ENCODE data around the gene RCVRN. TPM values are rescaled to one million over a fixed set of nuclear protein-coding genes. Genes with fewer than 3 reads are reported as not detected.

RCVRN gene
- total and polyA plus RNA-seq, 2 of the 4 experiments (the other 2 are of a cell fraction) = not detected

DNA sequence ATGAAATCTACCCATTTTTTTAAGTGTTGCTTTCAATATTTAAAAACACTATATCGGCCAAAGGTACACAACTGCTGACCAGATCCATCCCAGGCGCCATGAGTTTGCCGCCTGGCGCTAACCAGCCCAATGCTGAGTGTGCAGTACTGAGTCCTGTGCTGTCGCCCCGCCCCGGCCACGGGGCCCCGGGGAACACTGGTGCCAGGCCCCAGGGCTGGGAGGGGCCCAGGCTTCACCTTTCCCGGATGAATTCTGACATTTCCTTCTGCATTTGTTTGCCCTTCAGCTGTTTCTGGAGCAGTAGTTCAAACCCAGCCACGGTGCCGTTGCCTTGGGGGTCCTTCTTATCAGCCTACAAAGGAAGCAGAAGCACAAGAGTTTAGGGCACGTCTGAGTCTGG is 37.8 kb upstream of the RCVRN start:
- Histone ChIP-seq H2BK120ac (ENCODE audit: low read depth, low read length) (no peak overlapping the region), H3K9me3 (ENCODE audit: control insufficient read depth, insufficient read depth, low read length) (peaks cover 6% of the 10 kb centered on the region), H3K4ac (ENCODE audit: low read depth, low read length) (no peak overlapping the region), H3K14ac (replicated peaks; ENCODE audit: low read depth, low read length) (no peak overlapping the region), H3K4me1 (ENCODE audit: control insufficient read depth, insufficient read depth, low read length) (no peaks in the 10 kb centered on the region), H2AFZ (replicated peaks; ENCODE audit: low read length, poor library complexity) (no peak overlapping the region), H3K36me3 (ENCODE audit: control insufficient read depth, insufficient read depth, low read length) (peaks cover 13% of the 10 kb centered on the region; the same call in 1 of the 2 replicates), H2AK5ac (ENCODE audit: low read depth, low read length) (no peak overlapping the region), H2BK20ac (ENCODE audit: low read depth, low read length) (no peak overlapping the region), H2BK15ac (ENCODE audit: low read depth, low read length) (no peak overlapping the region), H3K4me2 (ENCODE audit: low read depth, low read length) (no peak overlapping the region), H2AK9ac (replicated peaks; ENCODE audit: low read depth, low read length, poor library complexity) (no peak overlapping the region), H4K5ac (ENCODE audit: low read depth, low read length) (no peak overlapping the region), H4K8ac (ENCODE audit: low read depth in 2 of 2, low read length in 2 of 2) (no peak overlapping the region), H3K9me1 (ENCODE audit: insufficient read depth, low read length) (no peaks in the 10 kb centered on the region), H3K9ac (ENCODE audit: low read depth, low read length) (no peak overlapping the region), H3K79me1 (ENCODE audit: low read depth in 1 of 2, low read length in 2 of 2) (no peaks in the 10 kb centered on the region), H3K27ac (ENCODE audit: insufficient read depth, low read length) (no peak overlapping the region), H4K20me1 (ENCODE audit: insufficient read depth, low read length) (no peaks in the 10 kb centered on the region), H2BK5ac (ENCODE audit: low read depth, low read length, poor library complexity, severe bottlenecking) (no peak overlapping the region), H3K27me3 (ENCODE audit: control insufficient read depth, insufficient read depth, low read length) (no peaks in the 10 kb centered on the region), H3K4me3 (ENCODE audit: insufficient read depth, low read depth, low read length) (no peak overlapping the region), H3K18ac (ENCODE audit: low read depth, low read length) (no peak overlapping the region), H3K56ac (ENCODE audit: extremely low read depth, insufficient read depth, low read length) (no peak overlapping the region), H4K91ac (ENCODE audit: insufficient read depth, low read depth, low read length) (no peak overlapping the region), H3K23ac (ENCODE audit: low read depth, low read length) (no peak overlapping the region)
- in situ Hi-C loops (cut with MboI; ENCODE audit: low sequenced_read_pairs) (no loop called here), dilution Hi-C loops (cut with HindIII; ENCODE audit: low sequenced_read_pairs, unreplicated experiment) (no loop called here), intact Hi-C loops (cut with micrococcal nuclease) (no loop called here)
- TF ChIP-seq, protein P1, sequence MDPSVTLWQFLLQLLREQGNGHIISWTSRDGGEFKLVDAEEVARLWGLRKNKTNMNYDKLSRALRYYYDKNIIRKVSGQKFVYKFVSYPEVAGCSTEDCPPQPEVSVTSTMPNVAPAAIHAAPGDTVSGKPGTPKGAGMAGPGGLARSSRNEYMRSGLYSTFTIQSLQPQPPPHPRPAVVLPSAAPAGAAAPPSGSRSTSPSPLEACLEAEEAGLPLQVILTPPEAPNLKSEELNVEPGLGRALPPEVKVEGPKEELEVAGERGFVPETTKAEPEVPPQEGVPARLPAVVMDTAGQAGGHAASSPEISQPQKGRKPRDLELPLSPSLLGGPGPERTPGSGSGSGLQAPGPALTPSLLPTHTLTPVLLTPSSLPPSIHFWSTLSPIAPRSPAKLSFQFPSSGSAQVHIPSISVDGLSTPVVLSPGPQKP (IDR thresholded peaks at IDR 0.05; ENCODE audit: borderline replicate concordance, low read depth, low read length) = no peak
- 75% methylated on average over 11 of the region's 13 CpGs; no CpG with 5 or more reads in 1 of the 2 experiments for WGBS, 2 experiments (ENCODE audit: extremely low coverage in 2 of 2, insufficient read length in 1 of 2)
- ATAC-seq (ENCODE audit: low read depth) = no peak
- ChIA-PET CTCF (no interaction called here), POLR2A (ENCODE audit: unreplicated experiment) (no interaction called here)
- BruUV-seq (replicated peaks) = no TSS peak
- no peak for DNase-seq

All from IMR-90 (cell line).